Measurements from ENCODE around the gene AKIRIN1.
"Not testable (repeated sequence)": the region's sequence is repeated elsewhere in the genome, so short reads cannot be mapped to it uniquely, and the experiment has no call there.

AKIRIN1 gene

DNA sequence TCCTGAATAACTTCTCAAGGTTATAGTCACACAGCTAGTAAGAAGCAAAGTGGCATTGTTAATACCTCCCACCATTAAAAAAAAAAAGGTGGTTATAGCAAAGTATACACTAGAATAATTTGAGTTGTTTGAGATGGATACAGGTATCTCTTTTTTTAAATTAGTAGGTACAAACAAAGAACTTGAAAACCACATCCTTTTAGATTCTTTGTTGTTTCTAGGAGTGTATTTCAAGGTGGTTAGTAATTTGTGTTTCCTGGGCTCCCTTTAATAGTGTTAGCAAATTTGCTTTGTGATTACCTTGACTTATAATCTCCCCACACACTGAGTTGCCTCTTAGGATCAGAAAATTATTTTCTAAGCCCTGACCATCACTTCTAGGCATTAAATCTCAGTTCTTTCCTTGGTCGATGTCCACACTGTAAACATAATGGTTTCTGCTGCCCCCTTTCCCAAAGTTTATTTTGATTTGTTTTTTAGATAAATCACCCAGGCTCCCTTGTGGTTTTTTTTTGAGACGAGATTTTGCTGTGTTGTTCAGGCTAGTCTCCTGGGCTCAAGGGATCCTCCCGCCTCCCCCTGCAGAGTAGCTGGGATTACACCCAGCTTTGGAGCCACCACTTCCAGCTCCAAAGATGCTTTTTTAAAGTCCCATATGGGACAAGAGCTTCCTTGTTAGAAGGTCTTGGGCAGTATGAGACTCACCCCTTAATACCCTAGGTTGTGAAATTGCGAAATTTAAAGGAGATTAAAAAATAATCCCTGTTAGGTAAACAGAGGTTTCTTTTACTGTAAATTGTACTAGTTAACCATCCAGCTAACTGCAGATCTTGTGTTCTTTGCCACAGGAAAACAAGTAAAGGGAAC lies 6.2 kb downstream of the AKIRIN1 start:
- no peak for DNase-seq

DNA sequence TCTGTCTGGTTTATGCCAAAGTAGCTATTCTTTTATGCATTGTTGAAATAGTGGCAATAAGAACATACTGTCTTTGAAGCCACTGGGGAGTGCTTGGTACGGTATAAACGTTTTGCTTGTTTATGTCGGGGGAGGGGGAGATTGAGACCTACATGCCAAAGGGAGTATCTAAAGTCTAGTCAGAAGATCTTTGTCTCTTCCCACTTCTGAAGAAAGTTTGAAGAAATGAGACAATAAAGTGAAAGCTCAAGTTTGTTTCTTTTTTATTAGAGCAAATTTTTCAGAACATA lies 6.8 kb downstream of the AKIRIN1 start:
- no peak for DNase-seq

DNA sequence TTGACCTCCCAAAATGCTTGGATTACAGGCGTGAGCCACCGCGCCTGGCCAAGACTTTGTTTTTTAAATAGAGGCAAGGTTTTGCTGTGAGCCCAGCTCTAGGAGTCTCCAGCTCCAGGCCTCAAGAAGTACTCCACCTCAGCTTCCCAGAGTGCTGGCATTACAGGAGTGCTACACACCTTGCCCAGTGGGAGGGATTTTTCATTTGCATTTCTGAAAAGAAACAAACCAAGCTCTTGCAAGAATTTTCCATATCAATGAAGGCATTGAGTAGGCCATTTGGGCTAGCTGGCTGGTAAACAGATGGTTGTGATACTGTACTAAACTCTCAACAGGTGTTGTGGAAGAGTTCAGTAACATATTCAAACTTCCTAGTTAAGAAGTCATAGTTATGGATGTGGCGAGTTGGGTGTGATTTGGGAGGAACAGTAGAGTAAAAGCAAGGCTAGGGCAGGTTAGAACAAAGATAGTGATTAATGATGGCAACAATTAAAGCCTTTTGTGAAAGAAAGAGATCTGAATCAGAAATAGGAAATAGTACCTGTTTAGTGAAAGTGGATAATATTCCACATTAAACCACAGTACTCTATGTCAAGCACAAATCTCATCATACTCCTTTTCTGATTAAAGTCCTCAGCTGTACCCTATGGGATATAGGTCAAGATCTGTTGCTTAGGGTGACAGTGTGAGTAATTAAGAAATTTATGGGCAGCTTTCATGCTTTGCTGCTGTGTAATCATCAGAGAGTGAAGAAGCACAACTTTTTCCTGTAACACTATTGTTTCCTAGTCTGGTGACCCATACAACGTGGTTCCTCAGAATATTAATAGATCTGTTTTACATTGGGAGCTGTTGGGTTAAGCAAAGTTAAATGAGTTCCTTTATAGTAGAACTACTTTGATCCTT lies 10.7 kb downstream of the AKIRIN1 start:
- DNase-seq = no peak

DNA sequence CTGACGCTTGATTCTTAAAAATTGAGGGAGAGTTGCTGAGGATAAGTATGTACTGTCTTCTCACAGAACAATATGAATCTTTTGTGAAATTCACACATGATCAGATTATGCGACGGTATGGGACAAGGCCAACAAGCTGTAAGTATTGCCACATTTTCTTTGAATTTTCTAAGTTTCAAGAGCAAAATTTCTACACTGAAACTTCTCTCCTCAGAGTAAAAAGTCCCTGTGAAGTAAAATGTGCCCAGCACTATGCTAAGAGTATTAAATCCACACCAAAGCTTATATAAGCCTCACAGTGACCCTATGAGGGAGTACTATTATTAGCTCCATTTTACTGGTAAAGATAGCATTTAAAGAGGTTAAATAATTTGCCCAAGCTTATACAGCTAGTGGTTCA lies 12.2 kb downstream of the AKIRIN1 start:
- DNase-seq = no peak

GRCh38 chr1:39003794-39004193 lies 12.7 kb downstream of the AKIRIN1 start:
- DNase-seq = no peak

- DNase-seq = no peak
Observed at GRCh38 chr1:39006287-39006686, 15.2 kb downstream of the AKIRIN1 start.

- no peak for DNase-seq
Observed at GRCh38 chr1:39006726-39007645, 15.9 kb downstream of the AKIRIN1 start.

DNA sequence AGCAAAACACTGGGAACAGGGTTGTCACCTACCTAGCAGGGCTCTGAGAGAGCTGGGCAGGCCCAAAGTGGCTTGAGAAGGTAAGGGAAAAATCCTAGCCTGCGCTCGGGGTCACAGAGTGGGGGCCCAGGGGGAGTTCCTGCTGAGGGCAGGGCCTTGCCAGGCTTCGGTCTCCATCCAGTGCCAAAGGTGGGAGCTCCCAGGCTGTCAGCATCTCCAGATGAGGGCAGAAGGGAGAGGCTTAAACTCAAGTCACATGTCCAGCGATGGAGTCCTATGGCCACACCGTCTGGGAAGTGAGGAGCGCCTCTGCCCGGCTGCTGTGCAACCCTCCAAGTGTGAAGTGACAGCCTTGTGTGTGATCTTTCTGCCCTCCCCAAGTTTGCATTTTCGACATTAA lies 23.9 kb downstream of the AKIRIN1 start:
- not testable (repeated sequence) for DNase-seq

DNA sequence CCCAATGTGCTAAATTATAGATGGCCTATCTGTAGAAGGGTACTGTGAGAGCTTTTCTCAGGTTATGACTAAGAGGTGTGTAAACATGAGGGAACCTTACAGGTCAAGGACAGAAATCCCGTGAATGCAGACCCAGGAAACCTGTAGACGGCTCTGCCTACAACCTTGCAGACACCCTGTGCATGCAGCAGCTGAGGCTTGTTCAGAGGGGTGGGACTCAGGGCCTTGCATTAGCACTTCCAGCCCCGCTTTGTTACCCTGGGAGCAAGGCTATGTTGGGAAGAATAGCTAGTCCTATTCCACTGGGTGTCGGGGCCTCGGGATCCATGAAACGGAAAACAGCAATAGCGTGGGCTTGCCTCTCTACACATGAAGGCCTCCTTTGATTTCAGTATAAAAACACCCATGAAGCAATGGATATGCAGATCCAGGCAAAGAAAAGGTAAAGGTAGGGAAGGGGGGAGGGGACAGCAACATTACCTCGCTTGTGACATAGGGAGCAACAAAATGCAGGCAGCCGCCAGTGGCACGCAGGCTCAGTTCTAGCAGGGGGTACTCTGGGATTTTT lies 25.6 kb downstream of the AKIRIN1 start:
- DNase-seq = no peak

- no peak for DNase-seq
Observed at GRCh38 chr1:39017266-39017665, 26.2 kb downstream of the AKIRIN1 start.

- not testable (repeated sequence) for DNase-seq
Observed at GRCh38 chr1:39020494-39020893, 29.4 kb downstream of the AKIRIN1 start.

GRCh38 chr1:39021426-39021825 lies 30.4 kb downstream of the AKIRIN1 start:
- DNase-seq = no peak

- DNase-seq = no peak
Observed at GRCh38 chr1:39023140-39023539, 32.1 kb downstream of the AKIRIN1 start.

DNA sequence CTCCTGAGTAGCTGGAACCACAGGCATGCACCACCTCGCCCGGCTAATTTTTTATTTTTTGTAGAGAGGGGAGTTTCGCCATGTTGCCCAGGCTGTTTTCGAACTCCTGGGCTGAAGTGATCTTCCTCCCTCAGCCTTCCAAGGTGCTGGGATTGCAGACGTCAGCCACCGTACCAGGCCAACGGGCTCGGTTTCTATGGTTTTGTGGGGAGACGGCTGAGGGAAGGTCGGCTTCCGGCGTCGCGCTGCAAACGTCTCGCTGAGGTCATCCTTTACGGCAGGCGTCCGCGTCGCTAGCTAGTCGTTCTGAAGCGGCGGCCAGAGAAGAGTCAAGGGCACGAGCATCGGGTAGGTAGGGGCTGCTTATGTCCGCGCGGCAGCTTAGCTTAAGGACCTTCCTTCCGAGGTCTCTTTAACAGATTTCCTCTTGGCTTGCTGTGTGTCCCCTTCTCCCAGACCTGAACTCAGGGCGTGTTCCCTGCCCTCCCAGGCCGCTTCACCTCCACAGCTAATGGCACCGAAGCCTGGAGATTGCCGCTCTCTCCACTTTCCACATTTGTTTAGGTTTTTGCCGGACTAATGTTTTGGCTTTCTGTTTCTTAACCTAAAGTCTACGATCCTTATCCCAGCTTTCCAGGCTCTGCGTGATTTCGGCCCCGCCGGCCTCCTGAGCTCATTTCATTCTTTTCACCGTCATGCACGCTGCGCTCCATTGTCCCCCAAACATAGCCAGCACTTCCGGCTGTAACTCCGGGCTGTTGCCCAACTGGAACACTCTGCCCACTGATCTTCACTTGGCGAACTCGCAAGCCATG lies 35.2 kb downstream of the AKIRIN1 start, which contains the start of gene NDUFS5:
TSS of gene NDUFS5 (plus strand) at position 300 of the 815 bp plus-strand sequence. CDS start 2,375 bp downstream, outside the sequence.
- peak; percentile 79 for DNase-seq

DNA sequence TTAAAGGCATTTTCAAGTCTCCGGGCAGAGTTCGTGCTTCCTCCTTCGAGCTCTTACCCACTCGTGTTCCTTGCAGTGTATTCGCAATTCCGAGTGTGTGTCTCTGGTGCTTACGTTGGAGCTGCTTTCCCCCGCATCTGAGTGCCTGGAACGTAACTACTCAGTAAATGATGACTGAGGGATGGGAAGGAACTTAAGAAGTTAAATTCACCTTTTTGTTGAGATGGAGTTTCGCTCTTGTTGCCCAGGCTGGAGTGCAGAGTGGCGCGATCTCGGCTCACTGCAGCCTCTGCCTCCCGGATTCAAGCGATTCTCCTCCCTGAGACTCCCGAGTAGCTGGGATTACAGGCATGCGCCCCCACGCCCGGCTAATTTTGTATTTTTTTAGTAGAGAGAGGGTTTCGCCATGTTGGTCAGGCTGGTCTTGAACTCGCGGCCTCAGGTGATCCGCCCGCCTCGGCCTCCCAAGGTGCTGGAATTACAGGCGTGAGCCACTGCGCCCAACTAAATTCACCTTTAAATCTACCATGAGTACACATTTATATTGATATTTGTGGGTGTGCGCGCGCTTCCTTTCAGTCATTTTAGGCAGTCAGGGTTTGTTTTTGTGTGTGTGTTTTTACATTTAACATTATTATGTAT lies 35.9 kb downstream of the AKIRIN1 start:
- no peak for DNase-seq

- no peak for DNase-seq
Observed at GRCh38 chr1:39034114-39034654, 43.1 kb downstream of the AKIRIN1 start.

- DNase-seq = no peak
Observed at GRCh38 chr1:39036678-39037077, 45.6 kb downstream of the AKIRIN1 start.

- DNase-seq = no peak
Observed at GRCh38 chr1:39043513-39043912, 52.4 kb downstream of the AKIRIN1 start.

- DNase-seq = no peak
Observed at GRCh38 chr1:39044762-39045161, 53.7 kb downstream of the AKIRIN1 start.

- no peak for DNase-seq
Observed at GRCh38 chr1:39045231-39045630, 54.2 kb downstream of the AKIRIN1 start.
